OCI-LY7 (cell line): ENCODE results near the gene GPR89B.

Experiments used
- CTCF ChIP-seq: fragments of 200-600 bp; sonication (generic); conservative IDR thresholded peaks from 2 replicates; pipeline ENCODE4 v1.5.1; 2014; ENCODE audit warnings: mild to moderate bottlenecking, antibody characterized with exemption, low read length, moderate library complexity, mixed read lengths
- EZH2phosphoT487 ChIP-seq: fragments of 200-600 bp; sonication (generic); IDR thresholded peaks from 2 replicates; pipeline ENCODE4 v1.6.1; 2018; ENCODE audit warnings: low read depth, borderline replicate concordance, mild to moderate bottlenecking, mixed run types, antibody characterized with exemption, low read length, moderate library complexity, mixed read lengths

GRCh38 chr1:147892731-147893214, 35.4 kb upstream of the GPR89B start:
- TF ChIP-seq CTCF = peak; percentile 98
- no peak for TF ChIP-seq EZH2phosphoT487
